Measurements from ENCODE around the gene KDM8. TPM values are rescaled to one million over a fixed set of nuclear protein-coding genes. Genes with fewer than 3 reads are reported as not detected.

Gene KDM8
- total and polyA plus RNA-seq, 9 of the 15 experiments (the other 6 are each of a cell fraction or from before 2014, with no cell fraction given): 0.61 to 9.1 (median 5.4) TPM

DNA sequence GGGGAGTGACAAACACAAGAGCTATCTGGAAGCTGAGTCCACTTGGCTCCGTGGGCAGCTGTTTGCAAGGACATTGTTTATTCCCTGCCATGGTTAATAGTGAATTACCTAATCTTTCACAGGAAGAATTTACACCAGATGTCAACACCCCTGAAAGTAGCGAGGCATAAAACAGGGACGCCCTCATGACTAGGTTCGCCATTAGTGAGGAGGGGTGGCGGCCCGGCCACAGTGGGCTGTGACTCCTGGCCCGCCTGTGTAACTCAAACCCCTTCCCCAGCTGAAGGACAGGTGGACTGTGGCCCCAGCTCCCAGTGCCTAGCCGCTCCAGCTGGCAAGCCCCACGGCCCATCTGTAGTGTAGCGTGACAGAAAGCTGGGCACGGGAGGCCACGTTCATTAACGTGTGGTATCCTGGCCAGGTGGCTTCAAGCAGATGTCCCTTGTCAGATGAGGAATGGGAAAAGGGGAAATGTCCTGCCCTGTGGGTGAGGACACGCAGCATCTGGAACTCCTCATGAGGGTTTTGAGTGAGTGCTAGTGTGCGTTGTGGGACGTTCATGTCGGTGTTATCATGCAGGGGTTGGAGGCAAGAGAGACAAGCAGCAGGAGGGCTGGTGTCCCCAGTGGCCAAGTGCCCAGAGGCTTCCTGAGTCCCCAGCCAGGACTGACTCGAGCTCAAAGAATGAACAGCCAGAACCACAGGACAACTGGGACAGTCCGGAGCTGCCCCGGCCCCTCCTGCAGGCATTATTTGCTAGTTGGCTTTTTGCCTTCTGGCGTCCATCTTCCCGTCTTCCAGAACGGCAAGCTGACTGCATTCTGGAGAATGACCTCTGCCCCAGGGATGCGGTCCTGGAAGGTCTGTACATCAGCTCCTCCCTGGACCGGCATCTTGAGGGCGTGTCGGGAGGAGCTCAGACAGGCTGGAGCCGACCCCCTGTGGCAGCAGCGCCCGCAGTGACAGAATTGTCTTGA lies 19.2 kb downstream of the KDM8 start (continued):
- TF ChIP-seq, protein P1, sequence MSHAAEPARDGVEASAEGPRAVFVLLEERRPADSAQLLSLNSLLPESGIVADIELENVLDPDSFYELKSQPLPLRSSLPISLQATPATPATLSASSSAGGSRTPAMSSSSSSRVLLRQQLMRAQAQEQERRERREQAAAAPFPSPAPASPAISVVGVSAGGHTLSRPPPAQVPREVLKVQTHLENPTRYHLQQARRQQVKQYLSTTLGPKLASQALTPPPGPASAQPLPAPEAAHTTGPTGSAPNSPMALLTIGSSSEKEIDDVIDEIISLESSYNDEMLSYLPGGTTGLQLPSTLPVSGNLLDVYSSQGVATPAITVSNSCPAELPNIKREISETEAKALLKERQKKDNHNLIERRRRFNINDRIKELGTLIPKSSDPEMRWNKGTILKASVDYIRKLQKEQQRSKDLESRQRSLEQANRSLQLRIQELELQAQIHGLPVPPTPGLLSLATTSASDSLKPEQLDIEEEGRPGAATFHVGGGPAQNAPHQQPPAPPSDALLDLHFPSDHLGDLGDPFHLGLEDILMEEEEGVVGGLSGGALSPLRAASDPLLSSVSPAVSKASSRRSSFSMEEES (CRISPR knock-in tag; IDR thresholded peaks at IDR 0.05): no peak

GRCh38 chr16:27223226-27223610 lies 19.9 kb downstream of the KDM8 start:
- WGBS (ENCODE audit: insufficient coverage, low coverage, missing lambda C conversion rate): 87% methylated on average over 6 of the region's 8 CpGs
- peaks cover 9% of the 10 kb centered on the region; the same call in 2 of the 3 replicates for H3K36me3 ChIP-seq (ENCODE audit: control insufficient read depth, insufficient read depth, low read length)
- no peaks in the 10 kb centered on the region for H4K20me1 ChIP-seq (replicated peaks; ENCODE audit: control insufficient read depth, insufficient read depth, low read length)
- H2AFZ ChIP-seq (ENCODE audit: low read depth, low read length): no peak overlapping the region
- FAIRE-seq: no peak
- no peaks in the 10 kb centered on the region for H3K9me1 ChIP-seq (ENCODE audit: control insufficient read depth, insufficient read depth, low read length)
- peak; percentile 49 for ATAC-seq
- no TSS peak for BruUV-seq (replicated peaks)
- H3K79me2 ChIP-seq (ENCODE audit: control insufficient read depth, insufficient read depth, low read length): no peaks in the 10 kb centered on the region
- ChIA-PET CTCF (ENCODE audit: low intra/inter-chr PET ratio) (no interaction called here), POLR2A (no interaction called here)
- peak; percentile 57 for TF ChIP-seq POLR2G (IDR thresholded peaks at IDR 0.05; ENCODE audit: low read depth, low read length)
- TF ChIP-seq ZNF445 (CRISPR knock-in tag; IDR thresholded peaks at IDR 0.05; ENCODE audit: low read depth): no peak
- TF ChIP-seq CTCF (IDR thresholded peaks at IDR 0.05 in 2 of 3, conservative IDR thresholded peaks at IDR 0.05 in 1 of 3; ENCODE audit: insufficient read depth in 2 of 3, low read depth in 1 of 3, low read length in 3 of 3): peak in 1 of 3 experiments; percentile 22; a peak in 2 of 6 replicates
- intact Hi-C loops (cut with micrococcal nuclease): no loop called here
- H3K4me2 ChIP-seq (ENCODE audit: insufficient read depth, low read length): no peak overlapping the region
- H3K27me3 ChIP-seq (ENCODE audit: control insufficient read depth in 2 of 2, insufficient read depth in 2 of 2, low read length in 2 of 2): no peaks in the 10 kb centered on the region
- peaks cover 0 to 21% of the 10 kb centered on the region in 2 experiments; a peak in 2 of 5 replicates for H3K4me1 ChIP-seq (replicated peaks in 1 of 2; ENCODE audit: control insufficient read depth in 2 of 2, insufficient read depth in 2 of 2, low read length in 2 of 2)
- no peaks in the 10 kb centered on the region for H3K9me3 ChIP-seq (replicated peaks; ENCODE audit: control insufficient read depth, insufficient read depth, low read depth, low read length)
- no peak overlapping the region for H3K4me3 ChIP-seq
- in situ Hi-C loops (cut with MboI): no loop called here
- no peak for DNase-seq (ENCODE audit: extremely low read depth in 1 of 4, low spot score in 3 of 4)
- H3K27ac ChIP-seq (ENCODE audit: extremely low read depth, low read depth, low read length): no peak overlapping the region
- H3K9ac ChIP-seq (ENCODE audit: insufficient read depth in 1 of 2, low read depth in 2 of 2, low read length in 2 of 2): no peak overlapping the region; a peak in 2 of 4 replicates

Data from K562 (cell line).